GM18870 (cell line): ENCODE data around the gene ANKRD34A.

Experiments used
- ATAC-seq: cut with Tn5 transposase; IDR thresholded peaks from one replicate; pipeline ENCODE4 v1.9.1; 2021; ENCODE audit warnings: moderate library complexity; ENCODE audit not compliant: unreplicated experiment

Gene ANKRD34A

GRCh38 chr1:145991735-145992412 lies 27.5 kb upstream of the ANKRD34A start:
- ATAC-seq: no peak

DNA sequence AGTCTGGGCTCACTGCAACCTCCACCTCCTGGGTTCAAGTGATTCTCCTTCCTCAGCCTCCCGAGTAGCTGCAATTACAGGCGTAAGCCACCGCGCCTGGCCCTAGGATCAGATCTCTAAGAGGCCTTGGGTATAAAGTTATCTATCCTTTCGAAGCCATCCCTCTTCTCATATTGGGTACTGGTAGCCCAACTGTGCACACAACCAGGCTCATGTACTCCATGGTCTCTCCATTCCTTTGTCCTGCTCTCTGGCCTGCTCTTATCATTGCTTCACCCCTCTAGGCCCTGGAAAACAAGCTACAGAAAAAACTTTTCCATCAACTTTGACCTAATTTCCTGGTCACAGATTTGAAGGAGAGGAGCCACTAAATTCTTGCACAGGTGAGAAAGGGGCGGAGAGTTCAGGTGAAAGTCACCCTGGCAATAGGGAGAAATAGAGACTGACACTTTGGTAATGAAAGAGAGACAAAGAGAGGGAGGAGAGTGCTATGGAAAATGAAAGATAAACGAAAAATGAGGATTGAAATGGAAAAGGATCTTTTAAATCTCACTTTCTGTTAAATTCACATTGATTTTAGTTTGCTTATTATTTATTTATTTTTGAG lies 26.0 kb upstream of the ANKRD34A start:
- ATAC-seq: no peak

DNA sequence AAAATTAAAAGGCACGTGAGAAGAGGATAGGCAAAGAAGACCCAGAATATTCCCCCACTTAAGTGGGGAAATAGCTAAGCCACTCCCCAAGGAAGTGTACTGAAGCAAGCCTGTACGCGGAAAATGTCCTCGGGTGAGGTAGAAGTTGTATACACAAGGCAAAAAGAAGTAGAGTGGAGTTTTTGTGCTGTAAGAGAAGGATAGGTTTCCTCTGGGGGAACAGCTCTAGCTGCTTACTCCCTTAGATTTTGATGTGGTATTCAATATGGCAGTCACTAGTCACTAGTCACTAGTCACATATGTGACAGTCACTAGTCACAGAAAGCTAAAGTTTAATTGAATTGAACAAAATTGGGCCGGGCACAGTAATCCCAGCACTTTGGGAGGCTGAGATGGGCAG lies 24.4 kb upstream of the ANKRD34A start:
- no peak for ATAC-seq

- no peak for ATAC-seq
Observed at GRCh38 chr1:145987926-145988325, 23.6 kb upstream of the ANKRD34A start.

DNA sequence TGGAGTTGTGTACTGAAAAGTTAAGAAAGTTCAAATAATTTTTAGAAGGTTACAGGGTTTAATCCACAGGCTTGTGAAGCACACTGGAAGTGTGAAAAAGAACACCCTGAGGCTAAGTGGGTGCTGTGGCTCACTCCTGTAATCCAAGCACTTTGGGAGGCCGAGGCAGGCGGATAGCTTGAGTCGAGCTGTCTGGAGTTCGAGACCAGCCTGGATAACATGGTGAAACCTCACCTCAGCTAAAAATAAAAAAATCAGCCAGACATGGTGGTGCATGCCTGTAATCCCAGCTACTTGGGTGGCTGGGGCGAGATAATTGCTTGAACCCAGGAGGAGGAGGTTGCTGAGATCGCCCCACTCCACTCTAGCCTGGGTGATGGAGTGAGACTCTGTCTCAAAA lies 22.2 kb upstream of the ANKRD34A start:
- no peak for ATAC-seq

DNA sequence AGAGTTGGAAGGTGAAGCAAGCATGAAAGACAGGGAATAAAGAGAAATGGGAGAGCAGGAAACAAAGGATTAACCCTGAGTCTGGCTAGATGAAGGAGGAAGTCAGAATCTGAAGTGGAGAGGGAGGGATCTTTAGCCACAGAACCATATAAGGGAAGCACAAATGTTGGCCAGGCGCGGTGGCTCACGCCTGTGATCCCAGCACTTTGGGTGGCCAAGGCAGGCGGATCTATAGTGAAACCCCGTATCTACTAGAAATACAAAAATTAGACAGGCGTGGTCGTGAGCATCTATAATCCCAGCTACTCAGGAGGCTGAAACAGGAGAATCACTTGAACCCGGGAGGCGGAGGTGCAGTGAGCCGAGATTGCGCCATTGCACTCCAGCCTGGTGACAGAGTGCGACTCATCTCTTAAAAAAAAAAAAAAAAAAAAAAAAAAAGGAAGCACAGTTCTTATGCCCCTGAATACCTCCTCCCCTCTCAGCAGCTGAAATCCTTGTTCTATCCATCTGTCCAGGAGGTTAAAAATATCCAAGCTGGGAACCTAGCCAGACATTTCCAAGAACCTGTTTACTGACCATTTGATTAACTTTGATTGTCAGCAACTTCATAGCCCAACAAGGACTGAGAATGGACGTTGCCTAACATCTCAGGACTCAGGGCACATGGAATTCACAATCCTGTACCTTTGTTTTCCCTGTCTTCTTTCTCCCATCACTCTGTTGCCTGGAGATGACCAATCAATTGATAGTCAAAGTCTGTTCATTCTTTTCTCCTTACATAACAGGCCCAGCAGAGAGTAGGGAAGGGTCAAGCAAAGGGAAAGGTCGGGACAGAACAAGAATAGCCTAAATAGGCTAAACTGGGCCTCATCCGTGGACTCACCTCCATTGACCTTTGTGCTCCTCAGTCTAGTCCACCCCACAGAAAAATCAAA lies 21.4 kb upstream of the ANKRD34A start:
- ATAC-seq: no peak

- ATAC-seq: no peak
Observed at GRCh38 chr1:145985129-145985501, 20.7 kb upstream of the ANKRD34A start.

- ATAC-seq: no peak
Observed at GRCh38 chr1:145983960-145984830, 19.8 kb upstream of the ANKRD34A start.

GRCh38 chr1:145983206-145983675 lies 18.9 kb upstream of the ANKRD34A start:
- ATAC-seq: no peak

DNA sequence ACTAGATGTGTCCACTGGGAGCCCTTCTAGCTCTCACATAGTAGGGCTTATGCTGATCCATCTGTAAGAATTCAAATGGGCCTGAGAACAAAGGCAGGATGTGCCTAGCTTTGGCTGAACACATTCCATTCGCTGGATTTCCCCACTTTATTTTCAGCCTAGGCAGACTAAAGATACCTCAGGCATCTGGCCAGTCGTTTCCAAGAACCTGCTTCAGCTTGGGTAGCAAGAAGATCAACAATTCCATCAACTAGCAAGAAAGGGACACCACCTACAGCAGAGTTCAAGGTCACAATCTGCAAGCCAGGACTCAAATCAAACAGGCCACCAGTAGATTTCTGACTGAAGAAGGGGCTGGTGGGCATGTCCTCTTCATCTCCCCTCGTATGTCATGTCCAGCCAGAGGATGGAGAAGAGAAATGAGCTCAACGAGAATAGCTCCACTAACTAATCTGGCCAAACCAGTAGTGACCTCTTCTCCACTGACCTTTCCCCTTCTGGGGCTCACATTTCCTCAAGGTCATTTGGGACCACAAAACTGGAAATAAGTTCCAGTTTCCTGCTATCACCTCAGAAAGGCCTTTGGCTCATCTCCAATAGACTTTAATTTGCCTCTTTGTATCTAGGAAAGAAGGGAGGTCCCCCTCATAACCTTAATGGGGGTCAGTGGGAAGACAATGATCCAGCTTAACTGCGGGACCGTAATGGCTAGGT lies 17.8 kb upstream of the ANKRD34A start:
- ATAC-seq: no peak

DNA sequence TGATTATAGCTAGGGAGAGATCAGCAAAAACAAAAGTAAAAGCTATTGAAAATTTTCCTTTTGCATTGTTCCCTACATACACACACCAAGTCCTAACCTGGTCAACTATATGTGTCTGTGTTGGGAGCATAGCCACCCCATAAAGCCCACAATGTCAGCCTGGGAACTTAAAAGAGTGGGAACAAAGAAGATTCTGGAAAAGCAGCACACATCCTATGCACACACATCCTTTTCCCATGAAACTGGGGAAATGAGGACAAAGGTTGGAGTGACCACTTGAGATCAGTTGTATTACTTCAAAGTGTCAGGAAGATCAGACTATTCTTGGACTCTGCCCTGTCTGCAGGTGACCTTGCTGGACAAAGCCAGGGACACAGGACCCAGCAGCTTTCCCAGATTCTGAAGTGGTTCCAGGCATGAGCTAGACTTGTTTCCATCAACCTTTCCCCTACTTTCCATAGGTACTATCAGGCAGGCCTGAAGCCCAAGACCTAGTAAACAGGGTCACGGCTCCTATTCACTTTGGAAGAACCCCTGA lies 16.2 kb upstream of the ANKRD34A start:
- no peak for ATAC-seq

- ATAC-seq: no peak
Observed at GRCh38 chr1:145979746-145980456, 15.5 kb upstream of the ANKRD34A start.

DNA sequence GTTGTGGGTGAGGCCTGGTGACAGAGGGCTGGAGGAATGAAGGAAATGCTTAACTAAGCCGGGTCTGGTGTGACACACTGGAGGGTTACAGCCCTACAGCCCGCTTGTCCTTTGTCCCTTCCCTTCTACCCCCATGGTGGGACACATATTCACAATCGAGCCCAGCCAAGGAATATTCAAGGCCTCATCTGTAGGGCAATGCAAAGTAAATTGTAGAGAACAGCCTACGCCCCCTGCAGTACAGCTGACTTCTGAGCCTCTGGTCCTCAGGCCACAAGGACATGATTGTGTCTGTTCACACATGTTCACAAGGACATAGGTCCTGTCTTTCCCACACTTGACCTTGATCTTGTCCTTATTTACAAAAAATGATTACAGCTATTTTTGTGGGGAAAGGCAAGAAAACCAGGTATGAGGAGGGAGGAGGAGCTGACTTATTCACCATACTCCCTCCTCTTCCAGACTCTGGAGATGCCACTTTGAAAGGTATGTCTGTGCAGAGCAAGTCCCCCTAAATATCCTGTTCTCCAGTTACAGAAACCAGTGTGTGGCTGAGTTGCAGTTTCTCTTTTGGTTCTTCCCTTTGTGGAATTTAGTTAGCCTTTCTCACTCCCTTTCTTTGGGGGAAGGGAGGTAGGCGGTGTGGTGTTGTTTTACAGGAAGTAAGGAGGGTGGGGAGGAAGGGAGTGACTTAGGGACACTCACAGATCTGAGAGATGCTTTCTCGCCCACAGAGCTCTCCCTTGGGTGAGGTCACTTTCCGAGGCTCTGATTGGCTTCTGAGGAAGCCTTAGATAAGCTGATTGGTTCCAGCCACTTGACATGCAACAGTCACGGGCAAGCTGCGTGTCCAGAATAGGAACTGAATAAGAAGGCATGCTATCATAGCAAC lies 14.7 kb upstream of the ANKRD34A start:
- peak; percentile 82 for ATAC-seq

- no peak for ATAC-seq
Observed at GRCh38 chr1:145978471-145978853, 14.1 kb upstream of the ANKRD34A start.

- peak; percentile 26 for ATAC-seq
Observed at GRCh38 chr1:145977486-145978470, 13.4 kb upstream of the ANKRD34A start.

GRCh38 chr1:145977016-145977415 lies 12.6 kb upstream of the ANKRD34A start:
- ATAC-seq: no peak

DNA sequence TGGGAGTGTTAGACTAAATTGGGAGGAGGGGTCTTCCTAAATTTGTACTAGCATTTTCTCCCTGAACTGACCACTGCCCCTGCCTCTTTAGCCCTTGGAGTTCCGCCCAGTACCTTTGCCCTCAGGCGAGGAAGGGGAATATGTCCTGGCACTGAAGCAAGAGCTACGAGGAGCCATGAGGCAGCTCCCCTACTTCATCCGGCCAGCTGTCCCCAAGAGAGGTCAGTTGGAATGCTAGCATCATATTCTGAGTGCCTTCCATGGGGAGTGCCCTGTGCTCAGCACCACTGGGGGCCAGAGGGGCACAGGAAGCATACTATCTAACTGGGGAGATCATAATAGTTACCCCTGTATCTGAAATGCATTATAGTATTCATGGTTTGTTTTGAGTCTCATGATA lies 10.8 kb upstream of the ANKRD34A start:
- ATAC-seq: no peak
